Measurements from ENCODE around the gene EPS8L3. TPM values are rescaled to one million over a fixed set of nuclear protein-coding genes. Genes with fewer than 3 reads are reported as not detected.

Gene EPS8L3
- total RNA-seq, 1 experiment from 2014 or later, result not detected

GRCh38 chr1:109807402-109807801, 43.7 kb upstream of the EPS8L3 start:
- in situ Hi-C loops (cut with HindIII; ENCODE audit: low pct_unique_long_range_greater_than_20kb, low sequenced_read_pairs), result no loop called here
- POLR2A ChIA-PET, result no interaction called here
- ATAC-seq, result peak; percentile 6; the same call in 1 of the 2 replicates

DNA sequence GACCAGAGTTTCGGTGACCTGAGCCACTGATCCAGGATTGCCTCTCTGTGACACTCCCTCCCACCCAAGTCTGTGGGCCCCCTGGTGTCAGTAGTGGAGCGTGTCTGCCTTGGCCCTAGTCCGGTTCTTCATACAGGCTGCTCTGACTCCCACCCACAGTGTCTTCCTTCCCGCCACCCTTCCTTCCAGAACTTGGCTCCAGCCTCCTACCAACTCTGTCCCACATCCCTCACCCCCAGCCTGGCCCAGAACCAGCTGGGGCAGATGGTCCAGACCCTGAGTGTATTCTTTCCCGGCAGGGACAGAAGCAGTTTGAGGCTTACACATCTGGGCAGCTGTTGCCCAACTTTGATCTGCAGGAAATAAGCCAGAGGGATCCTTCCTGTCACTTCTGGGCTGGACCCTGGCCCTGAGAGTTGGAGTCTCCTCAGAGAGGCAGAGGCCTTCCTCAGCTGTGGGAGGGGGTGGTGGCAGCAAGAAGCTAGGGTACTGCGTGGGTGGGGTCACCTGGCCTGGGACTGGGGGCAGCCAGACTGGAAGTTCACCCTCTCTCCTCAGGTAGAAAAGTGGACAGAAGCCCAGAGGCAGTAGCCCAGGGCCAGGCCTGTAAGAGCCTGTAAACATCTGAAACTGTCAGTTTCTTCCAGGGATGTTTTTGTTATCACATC, 43.1 kb upstream of the EPS8L3 start:
- ATAC-seq (peak; percentile 5; the same call in 1 of the 2 replicates), DNase-seq (ENCODE audit: low read depth, low spot score) (no peak)
- ChIA-PET POLR2A (no interaction called here), CTCF (no interaction called here)
- TF ChIP-seq POLR2AphosphoS5 (IDR thresholded peaks at IDR 0.05; ENCODE audit: low read depth, low read length) (no peak), TCF7L2 (IDR thresholded peaks at IDR 0.05; ENCODE audit: low read depth, low read length) (no peak), SIN3A (IDR thresholded peaks at IDR 0.05; ENCODE audit: borderline replicate concordance, insufficient read depth, low read depth, low read length) (no peak)
- TF ChIP-seq, protein P1, sequence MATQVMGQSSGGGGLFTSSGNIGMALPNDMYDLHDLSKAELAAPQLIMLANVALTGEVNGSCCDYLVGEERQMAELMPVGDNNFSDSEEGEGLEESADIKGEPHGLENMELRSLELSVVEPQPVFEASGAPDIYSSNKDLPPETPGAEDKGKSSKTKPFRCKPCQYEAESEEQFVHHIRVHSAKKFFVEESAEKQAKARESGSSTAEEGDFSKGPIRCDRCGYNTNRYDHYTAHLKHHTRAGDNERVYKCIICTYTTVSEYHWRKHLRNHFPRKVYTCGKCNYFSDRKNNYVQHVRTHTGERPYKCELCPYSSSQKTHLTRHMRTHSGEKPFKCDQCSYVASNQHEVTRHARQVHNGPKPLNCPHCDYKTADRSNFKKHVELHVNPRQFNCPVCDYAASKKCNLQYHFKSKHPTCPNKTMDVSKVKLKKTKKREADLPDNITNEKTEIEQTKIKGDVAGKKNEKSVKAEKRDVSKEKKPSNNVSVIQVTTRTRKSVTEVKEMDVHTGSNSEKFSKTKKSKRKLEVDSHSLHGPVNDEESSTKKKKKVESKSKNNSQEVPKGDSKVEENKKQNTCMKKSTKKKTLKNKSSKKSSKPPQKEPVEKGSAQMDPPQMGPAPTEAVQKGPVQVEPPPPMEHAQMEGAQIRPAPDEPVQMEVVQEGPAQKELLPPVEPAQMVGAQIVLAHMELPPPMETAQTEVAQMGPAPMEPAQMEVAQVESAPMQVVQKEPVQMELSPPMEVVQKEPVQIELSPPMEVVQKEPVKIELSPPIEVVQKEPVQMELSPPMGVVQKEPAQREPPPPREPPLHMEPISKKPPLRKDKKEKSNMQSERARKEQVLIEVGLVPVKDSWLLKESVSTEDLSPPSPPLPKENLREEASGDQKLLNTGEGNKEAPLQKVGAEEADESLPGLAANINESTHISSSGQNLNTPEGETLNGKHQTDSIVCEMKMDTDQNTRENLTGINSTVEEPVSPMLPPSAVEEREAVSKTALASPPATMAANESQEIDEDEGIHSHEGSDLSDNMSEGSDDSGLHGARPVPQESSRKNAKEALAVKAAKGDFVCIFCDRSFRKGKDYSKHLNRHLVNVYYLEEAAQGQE (IDR thresholded peaks at IDR 0.05; ENCODE audit: insufficient read depth in 1 of 2, low read depth in 2 of 2, low read length in 1 of 2), result no peak
- TF ChIP-seq, protein P2, sequence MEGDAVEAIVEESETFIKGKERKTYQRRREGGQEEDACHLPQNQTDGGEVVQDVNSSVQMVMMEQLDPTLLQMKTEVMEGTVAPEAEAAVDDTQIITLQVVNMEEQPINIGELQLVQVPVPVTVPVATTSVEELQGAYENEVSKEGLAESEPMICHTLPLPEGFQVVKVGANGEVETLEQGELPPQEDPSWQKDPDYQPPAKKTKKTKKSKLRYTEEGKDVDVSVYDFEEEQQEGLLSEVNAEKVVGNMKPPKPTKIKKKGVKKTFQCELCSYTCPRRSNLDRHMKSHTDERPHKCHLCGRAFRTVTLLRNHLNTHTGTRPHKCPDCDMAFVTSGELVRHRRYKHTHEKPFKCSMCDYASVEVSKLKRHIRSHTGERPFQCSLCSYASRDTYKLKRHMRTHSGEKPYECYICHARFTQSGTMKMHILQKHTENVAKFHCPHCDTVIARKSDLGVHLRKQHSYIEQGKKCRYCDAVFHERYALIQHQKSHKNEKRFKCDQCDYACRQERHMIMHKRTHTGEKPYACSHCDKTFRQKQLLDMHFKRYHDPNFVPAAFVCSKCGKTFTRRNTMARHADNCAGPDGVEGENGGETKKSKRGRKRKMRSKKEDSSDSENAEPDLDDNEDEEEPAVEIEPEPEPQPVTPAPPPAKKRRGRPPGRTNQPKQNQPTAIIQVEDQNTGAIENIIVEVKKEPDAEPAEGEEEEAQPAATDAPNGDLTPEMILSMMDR (IDR thresholded peaks at IDR 0.05), result no peak
- H3K36me3 ChIP-seq (ENCODE audit: control insufficient read depth, insufficient read depth, low read length), result no peaks in the 10 kb centered on the region
- H3K27ac ChIP-seq (ENCODE audit: low read length), result peak overlapping the region; percentile 81
- intact Hi-C loops (cut with micrococcal nuclease; ENCODE audit: unreplicated experiment), result no loop called here
- no peaks in the 10 kb centered on the region for H3K9me3 ChIP-seq (ENCODE audit: control insufficient read depth, insufficient read depth, low read depth, low read length)
- no peaks in the 10 kb centered on the region for H3K27me3 ChIP-seq (ENCODE audit: control insufficient read depth, insufficient read depth, low read length)
- H3K4me3 ChIP-seq (ENCODE audit: low read depth in 2 of 2, low read length in 2 of 2), result no peak overlapping the region
- no TSS peak for BruUV-seq (replicated peaks)
- in situ Hi-C loops (cut with HindIII; ENCODE audit: low pct_unique_long_range_greater_than_20kb, low sequenced_read_pairs), result no loop called here
- peaks cover 40% of the 10 kb centered on the region for H3K4me1 ChIP-seq (ENCODE audit: control insufficient read depth, insufficient read depth, low read length)

More at GRCh38 chr1:109807402-109807801, 43.7 kb upstream of the EPS8L3 start:
- intact Hi-C loops (cut with micrococcal nuclease; ENCODE audit: unreplicated experiment), result no loop called here
- CTCF ChIA-PET, result no interaction called here
- H3K27ac ChIP-seq (ENCODE audit: low read length), result peak overlapping the region; percentile 81
- no peak overlapping the region for H3K4me3 ChIP-seq (ENCODE audit: low read depth in 2 of 2, low read length in 2 of 2)
- no peaks in the 10 kb centered on the region for H3K9me3 ChIP-seq (ENCODE audit: control insufficient read depth, insufficient read depth, low read depth, low read length)
- DNase-seq (ENCODE audit: low read depth, low spot score), result no peak
- H3K36me3 ChIP-seq (ENCODE audit: control insufficient read depth, insufficient read depth, low read length), result no peaks in the 10 kb centered on the region
- TF ChIP-seq, protein P1 (IDR thresholded peaks at IDR 0.05; ENCODE audit: insufficient read depth in 1 of 2, low read depth in 2 of 2, low read length in 1 of 2), result no peak
- TF ChIP-seq SIN3A (IDR thresholded peaks at IDR 0.05; ENCODE audit: borderline replicate concordance, insufficient read depth, low read depth, low read length) (no peak), POLR2AphosphoS5 (IDR thresholded peaks at IDR 0.05; ENCODE audit: low read depth, low read length) (no peak), TCF7L2 (IDR thresholded peaks at IDR 0.05; ENCODE audit: low read depth, low read length) (no peak)
- TF ChIP-seq, protein P2 (IDR thresholded peaks at IDR 0.05), result no peak
- no peaks in the 10 kb centered on the region for H3K27me3 ChIP-seq (ENCODE audit: control insufficient read depth, insufficient read depth, low read length)
- BruUV-seq (replicated peaks), result no TSS peak
- H3K4me1 ChIP-seq (ENCODE audit: control insufficient read depth, insufficient read depth, low read length), result peaks cover 34% of the 10 kb centered on the region
